Measurements from ENCODE around the gene ZMYM4. TPM values are rescaled to one million over a fixed set of nuclear protein-coding genes. Genes with fewer than 3 reads are reported as not detected.
"Not testable (repeated sequence)": the region's sequence is repeated elsewhere in the genome, so short reads cannot be mapped to it uniquely, and the experiment has no call there.

Gene ZMYM4
- total RNA-seq, 1 experiment from 2014 or later: 16.5 TPM

DNA sequence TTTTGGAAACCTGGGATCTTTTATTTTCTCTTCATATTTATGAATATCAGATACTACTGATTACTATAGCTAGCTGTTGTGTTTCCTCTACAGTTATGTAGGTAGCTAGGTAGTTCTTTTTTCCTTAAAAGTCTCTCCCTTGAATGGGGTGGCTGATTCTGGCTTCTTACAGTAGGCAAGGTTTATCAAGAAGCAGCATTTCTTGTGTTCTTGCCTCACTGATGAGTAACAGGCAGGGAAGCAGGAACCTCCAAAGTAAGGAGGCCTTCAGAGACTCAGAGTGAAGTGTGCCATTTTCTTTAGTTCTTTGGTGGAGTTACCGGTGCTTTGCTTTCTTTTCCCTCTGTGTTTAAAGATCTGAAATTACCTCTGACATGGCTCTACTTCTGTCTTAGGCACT, 56.0 kb downstream of the ZMYM4 start:
- no peak for DNase-seq (ENCODE audit: low spot score)

GRCh38 chr1:35326246-35326866, 57.8 kb downstream of the ZMYM4 start:
- DNase-seq (ENCODE audit: low spot score): no peak

DNA sequence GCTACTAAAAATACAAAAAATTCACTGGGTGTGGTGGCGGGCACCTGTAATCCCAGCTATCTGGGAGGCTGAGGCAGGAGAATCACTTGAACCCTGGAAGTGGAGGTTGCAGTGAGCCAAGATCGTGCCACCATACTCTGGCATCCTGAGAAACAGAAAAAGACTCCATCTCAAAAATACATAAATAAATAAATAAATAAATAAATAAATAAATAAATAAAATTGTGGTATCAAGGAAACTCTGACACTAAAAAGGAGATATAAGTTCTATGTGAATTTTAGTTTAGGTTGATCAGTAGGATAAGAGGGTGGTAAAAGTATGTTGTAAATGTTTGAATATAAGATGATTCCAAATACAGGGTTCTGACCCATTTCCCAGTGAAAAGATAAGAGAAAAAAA, 63.1 kb downstream of the ZMYM4 start:
- DNase-seq (ENCODE audit: low spot score): not testable (repeated sequence)

- DNase-seq (ENCODE audit: low spot score): no peak
These were observed 66.0 kb downstream of the ZMYM4 start for GRCh38 chr1:35334485-35334884.

- no peak for DNase-seq (ENCODE audit: low spot score)
These were observed 72.0 kb downstream of the ZMYM4 start for GRCh38 chr1:35340519-35340918.

- no peak for DNase-seq (ENCODE audit: low spot score)
These were observed 77.0 kb downstream of the ZMYM4 start for GRCh38 chr1:35345439-35345981.

- DNase-seq (ENCODE audit: low spot score): no peak
These were observed 82.4 kb downstream of the ZMYM4 start for GRCh38 chr1:35350872-35351271.

- DNase-seq (ENCODE audit: low spot score): no peak
These were observed 91.5 kb downstream of the ZMYM4 start for GRCh38 chr1:35359995-35360394.

DNA sequence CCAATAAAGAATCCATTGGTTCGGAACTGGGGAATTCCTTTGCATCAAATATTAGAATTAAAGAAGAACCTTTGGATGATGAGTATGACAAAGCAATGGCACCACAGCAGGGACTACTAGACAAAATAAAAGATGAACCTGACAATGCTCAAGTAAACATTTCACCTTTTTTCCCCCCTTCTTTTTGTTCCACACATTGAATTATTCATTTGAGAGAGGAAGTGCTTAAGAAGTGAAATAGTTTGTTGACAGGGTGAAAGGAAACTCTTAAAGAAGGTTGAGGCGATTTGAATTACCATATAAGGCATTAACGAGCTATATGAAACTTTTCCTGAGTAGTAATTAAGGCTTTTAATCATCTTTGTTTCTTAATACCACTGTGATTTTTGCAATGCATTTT, 93.1 kb downstream of the ZMYM4 start:
- no peak for DNase-seq (ENCODE audit: low spot score)

DNA sequence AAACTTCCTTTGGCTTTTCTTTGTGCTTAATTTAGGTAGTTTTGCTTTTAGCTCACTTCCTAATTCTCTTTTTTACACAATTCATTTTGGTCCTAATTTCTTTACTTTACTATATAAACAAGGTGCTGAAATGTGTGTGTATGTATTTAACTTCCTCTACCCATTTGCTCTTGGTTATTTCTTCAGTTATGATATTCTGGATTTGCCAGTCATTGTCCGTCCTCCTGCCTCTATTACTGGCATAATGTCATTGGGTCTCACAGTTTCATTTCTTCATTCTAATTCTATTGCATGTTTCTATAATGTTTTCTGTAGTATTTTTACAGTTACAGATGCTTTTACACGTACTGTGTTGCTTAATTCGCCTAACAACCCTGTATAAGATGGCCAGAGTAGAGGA, 96.2 kb downstream of the ZMYM4 start:
- no peak for DNase-seq (ENCODE audit: low spot score)

DNA sequence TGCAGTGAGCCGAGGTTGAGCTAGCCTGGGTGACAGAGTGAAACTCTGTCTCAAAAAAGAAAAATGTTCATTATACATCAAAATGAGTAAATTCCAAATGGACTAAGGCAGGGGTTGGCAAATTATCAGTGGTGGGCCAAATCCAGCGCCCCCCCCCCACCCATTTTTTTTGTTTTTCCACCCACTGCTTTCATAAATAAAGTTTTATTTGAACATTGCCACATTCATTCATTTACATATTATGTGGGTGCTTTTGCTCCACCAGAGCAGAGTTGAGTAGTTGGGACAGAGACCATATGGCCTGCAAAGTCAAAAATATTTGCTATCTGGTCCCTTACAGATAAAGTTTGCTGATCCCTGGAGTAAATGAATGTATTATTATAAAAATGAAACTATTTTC, 99.4 kb downstream of the ZMYM4 start:
- no peak for DNase-seq (ENCODE audit: low spot score)

DNA sequence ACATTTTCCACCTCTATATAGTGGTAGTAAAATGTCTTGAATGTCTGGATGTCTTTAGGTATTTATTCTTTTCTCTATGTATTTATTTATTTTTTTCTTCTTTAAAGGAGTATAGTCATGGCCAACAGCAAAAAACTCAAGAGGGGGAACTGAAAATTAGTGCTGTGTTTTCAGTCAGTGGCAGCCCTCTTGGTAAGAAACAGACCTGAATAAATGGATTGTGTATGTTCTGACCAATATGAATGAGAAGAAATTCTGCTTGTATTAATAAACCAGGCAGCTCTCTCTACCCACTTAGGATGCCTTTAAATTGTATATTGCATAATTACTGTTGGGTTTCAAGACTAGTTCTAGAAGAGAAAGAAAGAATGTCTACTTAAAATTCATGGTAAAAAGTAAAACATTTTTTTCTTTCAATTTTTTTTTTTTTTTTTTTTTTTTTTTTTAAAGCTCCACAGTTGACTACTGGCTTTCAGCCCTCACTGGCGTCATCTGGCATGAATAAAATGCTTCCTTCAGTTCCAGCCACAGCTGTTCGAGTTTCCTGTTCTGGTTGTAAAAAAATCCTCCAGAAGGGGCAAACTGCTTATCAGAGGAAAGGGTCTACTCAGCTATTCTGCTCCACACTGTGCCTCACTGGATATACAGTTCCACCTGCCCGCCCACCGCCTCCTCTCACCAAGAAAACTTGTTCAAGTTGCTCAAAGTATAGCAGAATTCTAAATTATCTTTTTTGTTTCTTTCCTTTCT, 101.6 kb downstream of the ZMYM4 start:
- no peak for DNase-seq (ENCODE audit: low spot score)

DNA sequence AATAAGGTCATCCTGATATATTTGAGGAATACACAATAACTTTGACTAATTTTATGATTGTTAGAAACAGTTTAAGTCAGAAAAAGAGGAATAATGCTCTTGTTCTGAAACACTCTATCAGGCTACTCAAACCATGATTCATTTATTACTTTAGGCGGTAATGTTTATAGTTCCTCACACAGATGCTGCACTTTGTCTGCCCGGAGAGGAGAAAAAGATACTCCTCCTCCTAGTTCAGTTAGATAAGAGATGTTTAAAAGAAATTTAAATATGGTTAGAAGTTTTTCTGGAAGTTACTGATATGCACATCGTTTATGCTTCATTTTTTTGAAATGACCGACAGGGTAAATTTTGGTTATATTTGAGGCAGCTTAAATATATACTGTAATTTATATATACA, 103.0 kb downstream of the ZMYM4 start:
- DNase-seq (ENCODE audit: low spot score): no peak

GRCh38 chr1:35377555-35377954, 109.0 kb downstream of the ZMYM4 start:
- no peak for DNase-seq (ENCODE audit: low spot score)

GRCh38 chr1:35379317-35380000, 111.0 kb downstream of the ZMYM4 start:
- DNase-seq (ENCODE audit: low spot score): no peak

GRCh38 chr1:35380111-35380510, 111.6 kb downstream of the ZMYM4 start:
- DNase-seq (ENCODE audit: low spot score): not testable (repeated sequence)

DNA sequence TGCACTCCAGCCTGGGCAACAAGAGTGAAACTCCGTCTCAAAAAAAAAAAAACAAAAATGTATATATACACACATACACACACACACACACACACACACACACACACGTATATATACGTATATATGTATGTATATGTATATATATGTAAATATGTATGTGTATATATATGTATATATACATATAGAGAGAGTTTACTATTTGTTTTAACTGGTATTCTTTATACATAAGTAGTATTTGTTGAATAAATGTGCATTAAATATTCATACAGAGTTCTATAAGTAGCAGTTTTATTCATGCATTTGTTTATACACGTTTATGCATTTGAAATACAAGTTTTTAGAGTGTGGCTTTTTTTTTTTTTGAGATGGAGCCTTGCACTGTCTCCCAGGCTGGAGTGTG, 113.6 kb downstream of the ZMYM4 start:
- no peak for DNase-seq (ENCODE audit: low spot score)

DNA sequence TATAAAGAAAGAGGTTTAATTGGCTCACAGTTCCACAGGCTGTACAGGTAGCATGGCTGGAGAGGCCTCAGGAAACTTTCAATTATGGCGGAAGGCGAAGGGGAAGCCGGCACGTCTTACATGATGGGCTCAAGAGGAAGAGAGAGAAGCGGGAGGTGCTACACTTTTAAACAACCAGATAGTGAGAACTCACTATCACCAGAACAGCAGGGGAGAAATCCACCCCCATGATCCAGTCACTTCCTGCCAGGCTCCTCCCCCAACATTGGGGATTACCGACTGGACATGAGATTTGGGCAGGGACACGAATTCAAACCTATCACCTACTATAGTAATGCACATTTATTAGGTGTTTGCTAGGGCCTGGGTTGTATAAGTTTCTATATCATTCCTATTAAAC, 117.8 kb downstream of the ZMYM4 start:
- no peak for DNase-seq (ENCODE audit: low spot score)

- no peak for DNase-seq (ENCODE audit: low spot score)
These were observed 118.5 kb downstream of the ZMYM4 start for GRCh38 chr1:35386959-35387358.

DNA sequence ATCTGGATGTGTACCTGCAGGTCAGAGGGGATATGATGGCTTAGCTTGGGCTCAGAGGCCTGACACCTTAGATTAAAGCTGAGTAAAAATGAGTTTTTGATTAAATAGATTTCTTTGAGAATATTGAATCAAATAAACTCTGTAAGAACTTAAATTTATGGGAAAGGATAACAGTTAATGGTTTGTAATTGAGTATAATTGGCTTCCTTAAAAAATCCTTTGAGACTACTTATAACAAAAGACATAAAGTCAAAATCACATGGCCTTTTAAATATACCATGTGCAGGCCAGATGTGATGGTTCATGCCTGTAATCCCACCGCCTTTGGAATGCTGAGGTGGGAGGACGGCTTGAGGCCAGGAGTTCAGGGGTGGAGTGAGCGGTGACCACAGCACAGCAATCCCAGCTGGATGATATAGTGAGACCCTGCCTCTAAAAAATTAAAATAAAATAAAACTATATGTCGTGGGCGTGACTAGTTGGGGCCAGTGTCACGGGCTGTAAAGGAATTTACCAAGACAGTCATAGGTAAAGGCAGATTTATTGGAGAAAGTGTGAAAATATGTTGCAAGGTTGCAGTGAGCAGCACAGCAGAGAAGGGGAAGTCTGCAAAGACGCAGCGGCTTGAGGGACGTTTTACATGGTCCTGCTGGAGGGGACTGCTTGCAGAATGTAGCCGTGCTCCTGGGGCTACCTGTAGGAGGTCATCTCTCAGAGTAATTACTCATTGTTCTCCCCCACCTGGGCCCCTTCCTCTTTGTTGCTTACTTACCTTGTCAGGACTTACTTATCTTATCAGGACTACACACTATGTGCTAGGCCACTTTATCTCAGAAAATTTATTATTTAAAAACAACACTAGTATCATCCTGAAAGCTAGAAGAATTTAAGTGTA, 122.3 kb downstream of the ZMYM4 start:
- no peak for DNase-seq (ENCODE audit: low spot score)

GRCh38 chr1:35394386-35394785, 125.9 kb downstream of the ZMYM4 start:
- DNase-seq (ENCODE audit: low spot score): no peak

GRCh38 chr1:35398739-35399138, 130.2 kb downstream of the ZMYM4 start:
- no peak for DNase-seq (ENCODE audit: low spot score)

Data from HT-29 (cell line).